Gastroesophageal sphincter (tissue), 3 donors: Measurements from ENCODE around the gene NACA.
"Not testable (repeated sequence)": the region's sequence is repeated elsewhere in the genome, so short reads cannot be mapped to it uniquely, and the experiment has no call there.

ENCODE experiments used
- EP300 ChIP-seq: sonication (generic); formaldehyde crosslinking; IDR thresholded peaks from one replicate; pipeline ENCODE4 v1.6.1; 2017; ENCODE audit warnings: antibody characterized with exemption, mild to moderate bottlenecking
- POLR2A ChIP-seq, 2 donors: fragments of 450-650 bp; IDR thresholded peaks; one replicate each; pipeline ENCODE4 v1.6.1; 2017; ENCODE audit warnings: antibody characterized with exemption in 2 of 2, mild to moderate bottlenecking in 2 of 2, moderate library complexity in 1 of 2
- POLR2AphosphoS5 ChIP-seq: sonication (generic); formaldehyde crosslinking; IDR thresholded peaks from one replicate; pipeline ENCODE4 v1.6.1; 2017; ENCODE audit warnings: antibody characterized with exemption
- TF ChIP-seq, protein P1 (sequence below), 4 experiments: fragments of 200-600 bp in 2 of 4; fragments of 450-650 bp in 2 of 4; sonication (generic) in 1 of 4; IDR thresholded peaks; one replicate each; pipeline ENCODE4 v1.5.1; 2017 to 2019; ENCODE audit warnings: antibody characterized with exemption in 4 of 4, mild to moderate bottlenecking in 2 of 4, moderate library complexity in 2 of 4

DNA sequence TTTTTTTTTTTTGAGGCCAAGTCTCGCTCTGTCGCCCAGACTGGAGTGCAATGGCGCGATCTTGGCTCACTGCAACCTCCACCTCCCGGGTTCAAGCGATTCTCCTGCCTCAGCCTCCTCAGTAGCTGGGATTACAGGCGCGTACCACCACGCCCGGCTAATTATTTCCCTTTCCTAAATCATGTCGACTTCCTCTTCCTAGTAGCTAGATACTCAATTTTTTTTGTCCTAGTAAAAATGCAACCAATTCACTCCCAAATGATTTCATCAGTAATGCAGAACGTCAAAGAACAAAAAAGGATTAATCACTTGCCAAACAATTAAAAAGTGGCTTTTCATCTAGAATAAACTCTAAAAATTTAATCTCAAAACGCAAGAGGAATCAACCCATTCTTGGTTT lies 25.5 kb upstream of the NACA start:
- TF ChIP-seq, protein P1, sequence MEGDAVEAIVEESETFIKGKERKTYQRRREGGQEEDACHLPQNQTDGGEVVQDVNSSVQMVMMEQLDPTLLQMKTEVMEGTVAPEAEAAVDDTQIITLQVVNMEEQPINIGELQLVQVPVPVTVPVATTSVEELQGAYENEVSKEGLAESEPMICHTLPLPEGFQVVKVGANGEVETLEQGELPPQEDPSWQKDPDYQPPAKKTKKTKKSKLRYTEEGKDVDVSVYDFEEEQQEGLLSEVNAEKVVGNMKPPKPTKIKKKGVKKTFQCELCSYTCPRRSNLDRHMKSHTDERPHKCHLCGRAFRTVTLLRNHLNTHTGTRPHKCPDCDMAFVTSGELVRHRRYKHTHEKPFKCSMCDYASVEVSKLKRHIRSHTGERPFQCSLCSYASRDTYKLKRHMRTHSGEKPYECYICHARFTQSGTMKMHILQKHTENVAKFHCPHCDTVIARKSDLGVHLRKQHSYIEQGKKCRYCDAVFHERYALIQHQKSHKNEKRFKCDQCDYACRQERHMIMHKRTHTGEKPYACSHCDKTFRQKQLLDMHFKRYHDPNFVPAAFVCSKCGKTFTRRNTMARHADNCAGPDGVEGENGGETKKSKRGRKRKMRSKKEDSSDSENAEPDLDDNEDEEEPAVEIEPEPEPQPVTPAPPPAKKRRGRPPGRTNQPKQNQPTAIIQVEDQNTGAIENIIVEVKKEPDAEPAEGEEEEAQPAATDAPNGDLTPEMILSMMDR (IDR thresholded peaks at IDR 0.05) = not testable (repeated sequence)
- TF ChIP-seq POLR2AphosphoS5; POLR2A (IDR thresholded peaks at IDR 0.05); EP300: not testable (repeated sequence)
